ENCODE measurements around the gene ABAT. TPM values are rescaled to one million over a fixed set of nuclear protein-coding genes. Genes with fewer than 3 reads are reported as not detected.
"Not testable (repeated sequence)": the region's sequence is repeated elsewhere in the genome, so short reads cannot be mapped to it uniquely, and the experiment has no call there.

The ABAT gene
- polyA plus RNA-seq, 12 donors = 13.2 to 32.8 (median 19.9) TPM; not detected in 1

GRCh38 chr16:8647721-8648318, 26.6 kb upstream of the ABAT start:
- DNase-seq = no peak

DNA sequence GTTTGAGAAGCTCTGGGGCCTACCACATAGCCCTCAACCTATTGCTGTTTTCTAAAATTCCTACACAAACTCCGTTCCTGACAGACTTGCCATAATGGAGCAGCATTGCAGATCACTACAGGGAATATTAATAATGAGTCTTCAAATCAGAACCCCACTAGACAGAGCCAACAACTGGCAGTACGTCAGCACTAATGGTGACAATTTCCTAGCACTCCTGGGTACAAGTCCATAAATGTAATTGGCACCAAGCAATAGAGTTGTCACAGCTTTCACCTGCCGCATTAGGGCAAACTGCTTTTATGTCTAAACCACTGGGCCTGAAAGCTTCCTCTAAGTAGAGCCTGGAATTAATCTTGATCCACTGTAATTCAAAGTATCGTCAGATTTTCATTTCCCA, 25.5 kb upstream of the ABAT start:
- DNase-seq = no peak

GRCh38 chr16:8649829-8650554, 24.4 kb upstream of the ABAT start:
- DNase-seq = no peak

GRCh38 chr16:8651958-8652357, 22.5 kb upstream of the ABAT start:
- DNase-seq = not testable (repeated sequence)

- DNase-seq = no peak
Measured at GRCh38 chr16:8655184-8655717, 19.2 kb upstream of the ABAT start.

DNA sequence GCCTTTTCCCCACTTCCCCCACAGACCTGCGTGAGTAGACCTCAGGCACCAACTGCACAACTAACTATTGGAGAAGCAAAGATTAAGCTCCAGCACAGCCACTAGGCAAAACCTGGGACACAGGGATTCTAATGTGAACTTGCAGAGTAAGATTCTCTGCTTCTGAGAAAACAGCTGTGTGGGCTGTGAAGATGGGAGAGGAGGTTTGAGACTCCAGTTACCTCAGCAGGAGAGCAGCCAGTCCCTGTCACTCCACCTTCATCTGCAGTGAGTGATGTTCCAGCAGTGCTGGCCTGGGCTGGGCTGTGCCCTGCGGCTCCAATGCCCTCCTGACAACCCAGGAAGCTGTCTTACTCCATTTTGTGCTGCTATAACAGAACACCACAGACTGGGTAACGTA, 18.0 kb upstream of the ABAT start:
- DNase-seq = no peak

DNA sequence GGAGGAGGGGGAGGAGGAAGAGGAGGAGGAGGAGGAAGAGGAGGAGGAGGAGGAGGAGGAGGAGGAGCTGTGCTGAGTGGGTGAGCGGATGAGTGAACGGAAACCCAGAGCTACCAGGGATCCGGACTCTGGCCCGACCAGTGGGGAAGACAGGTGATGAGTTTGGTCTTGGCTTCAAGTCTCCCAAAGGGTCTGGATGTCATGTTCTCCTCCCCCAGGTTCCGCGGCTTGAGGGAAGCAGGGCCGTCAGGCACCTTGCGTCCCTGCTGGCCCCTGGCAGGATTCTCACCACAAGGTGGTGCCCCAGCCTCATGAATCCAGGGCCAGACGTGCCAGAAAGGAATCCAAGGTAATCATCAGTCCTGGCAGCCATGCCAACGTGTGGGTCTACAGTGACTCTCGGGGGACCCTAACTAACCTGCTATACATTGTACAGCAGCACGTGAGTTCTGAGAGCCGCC, 13.5 kb upstream of the ABAT start:
- DNase-seq = peak; percentile 57

GRCh38 chr16:8661703-8662102, 12.7 kb upstream of the ABAT start:
- DNase-seq = no peak

DNA sequence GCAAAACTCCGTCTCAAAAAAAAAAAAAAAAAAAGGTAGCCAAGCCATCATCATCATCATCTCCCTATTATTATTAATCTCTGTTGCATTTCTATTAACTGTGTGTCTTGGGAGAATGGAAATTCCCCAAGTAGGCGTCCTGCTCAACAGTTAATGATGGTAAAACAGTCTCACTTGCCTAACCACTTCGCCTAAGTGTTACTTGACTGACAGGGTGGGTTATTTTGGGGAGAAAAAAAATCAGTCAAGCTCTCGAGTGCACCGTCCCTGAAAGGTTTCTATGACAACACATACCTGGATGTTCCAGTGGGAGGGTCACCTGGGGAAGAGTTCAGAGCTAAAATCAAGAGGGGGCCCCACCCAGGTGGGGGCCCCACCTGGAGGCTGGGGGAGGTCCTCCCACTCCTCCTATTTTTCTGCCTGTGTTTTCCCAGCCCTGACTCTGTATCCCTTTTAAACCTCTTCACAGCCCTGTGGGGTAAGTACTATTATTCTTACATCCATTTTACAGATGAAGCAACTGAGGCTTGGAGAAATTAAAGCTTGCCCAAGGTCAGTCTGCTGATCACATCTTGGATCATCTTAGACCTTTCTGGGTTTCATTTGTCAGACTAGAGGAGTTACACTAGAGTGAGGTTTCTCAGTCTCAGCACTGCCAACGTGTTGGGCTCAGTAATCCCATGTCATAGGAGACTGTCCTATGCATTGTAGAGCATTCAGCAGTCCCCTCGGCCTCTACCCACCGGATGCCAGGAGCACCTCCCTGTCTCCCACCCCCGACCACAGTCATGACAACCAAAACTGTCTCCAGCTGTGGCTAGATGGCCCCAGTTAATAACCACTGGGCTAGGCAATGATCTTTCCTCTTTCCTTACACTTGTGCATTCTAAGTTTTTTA, 11.0 kb upstream of the ABAT start:
- no peak for DNase-seq

- no peak for DNase-seq
Measured at GRCh38 chr16:8665529-8665928, 8.9 kb upstream of the ABAT start.

DNA sequence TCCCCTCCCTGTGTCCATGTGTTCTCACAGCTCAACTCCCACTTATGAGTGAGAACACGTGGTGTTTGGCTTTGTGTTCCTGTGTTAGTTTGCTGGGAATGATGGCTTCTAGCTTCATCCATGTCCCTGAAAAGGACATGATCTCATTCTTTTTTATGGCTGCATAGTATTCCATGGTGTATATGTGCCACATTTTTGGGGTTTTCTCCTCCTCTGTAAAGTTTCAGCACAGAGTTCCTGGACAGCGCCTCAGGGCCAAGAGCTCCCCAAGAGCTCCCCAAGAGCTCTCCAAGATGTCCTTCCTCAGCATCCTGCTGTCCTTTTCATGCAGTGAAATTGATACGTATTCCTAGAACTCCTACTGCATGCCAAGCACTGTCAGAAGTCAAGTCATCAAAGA, 6.9 kb upstream of the ABAT start:
- no peak for DNase-seq

GRCh38 chr16:8668113-8668512, 6.3 kb upstream of the ABAT start:
- no peak for DNase-seq

DNA sequence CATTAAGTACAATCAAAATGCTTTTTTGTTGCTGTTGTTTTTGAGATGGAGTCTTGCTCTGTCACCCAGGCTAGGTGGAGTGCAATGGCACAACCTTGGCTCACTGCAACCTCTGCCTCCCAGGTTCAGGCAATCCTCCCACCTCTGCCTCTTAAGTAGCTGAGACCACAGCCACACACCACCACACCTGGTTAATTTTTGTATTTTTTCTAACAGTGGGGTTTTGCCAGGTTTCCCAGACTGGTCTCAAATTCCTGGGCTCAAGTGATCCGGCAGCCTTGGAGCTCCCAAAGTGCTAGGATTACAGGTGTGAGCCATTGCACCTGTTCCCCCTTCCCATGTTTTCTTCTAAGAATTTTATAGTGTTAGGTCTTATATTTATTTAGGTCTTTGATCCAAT, 4.9 kb upstream of the ABAT start:
- DNase-seq = no peak

- DNase-seq = no peak
Measured at GRCh38 chr16:8670014-8670560, 4.3 kb upstream of the ABAT start.

- DNase-seq = no peak
Measured at GRCh38 chr16:8673611-8674412, 605 bp upstream of the ABAT start.

DNA sequence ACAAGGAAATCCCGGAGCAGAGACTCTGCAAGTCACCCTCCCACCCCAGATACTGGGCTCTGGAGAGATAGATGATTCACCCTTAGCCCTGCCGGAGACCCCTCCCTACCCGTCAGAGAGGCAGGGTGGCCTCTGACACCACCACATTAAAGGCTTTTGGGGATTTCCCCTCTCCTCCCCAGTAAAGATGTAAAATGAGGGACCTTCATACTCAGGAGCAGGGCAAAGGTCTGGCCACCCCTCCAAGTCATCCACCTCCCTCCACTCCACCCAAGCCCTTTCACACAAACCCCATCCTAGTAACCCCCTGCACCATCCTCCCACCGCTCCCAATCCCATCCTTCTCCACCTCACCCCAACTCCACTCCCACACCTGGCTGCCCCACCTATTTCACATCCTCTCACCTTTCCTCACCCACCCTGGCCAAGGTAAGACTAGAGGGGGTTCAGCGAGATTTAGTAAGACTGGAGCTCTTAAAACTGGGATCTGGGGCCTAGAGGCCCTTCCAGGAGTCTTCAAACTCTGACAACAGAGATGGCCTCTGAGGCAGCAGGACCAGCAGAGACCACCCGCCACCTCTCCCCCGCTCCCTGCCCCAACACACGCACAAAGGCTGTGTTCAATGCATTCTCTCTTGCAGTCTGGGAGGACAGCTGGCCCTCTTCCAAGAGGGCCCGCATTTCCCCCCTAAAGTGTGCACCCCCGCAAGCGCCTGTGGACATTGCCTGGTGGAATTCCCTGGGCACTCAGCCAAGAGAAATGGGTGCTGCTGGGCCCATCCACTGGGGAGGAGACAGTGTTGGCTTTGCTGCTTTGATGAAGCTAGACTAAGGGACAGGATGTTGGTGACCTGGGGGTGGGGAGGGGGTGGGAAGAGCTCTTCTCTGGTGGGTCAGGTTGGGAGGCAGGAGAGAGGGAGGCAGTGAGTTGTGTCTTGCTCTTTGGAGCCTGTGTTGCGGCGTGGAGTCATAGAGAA, 1.1 kb downstream of the ABAT start:
- no peak for DNase-seq

GRCh38 chr16:8676160-8676547, 1.7 kb downstream of the ABAT start:
- DNase-seq = no peak

DNA sequence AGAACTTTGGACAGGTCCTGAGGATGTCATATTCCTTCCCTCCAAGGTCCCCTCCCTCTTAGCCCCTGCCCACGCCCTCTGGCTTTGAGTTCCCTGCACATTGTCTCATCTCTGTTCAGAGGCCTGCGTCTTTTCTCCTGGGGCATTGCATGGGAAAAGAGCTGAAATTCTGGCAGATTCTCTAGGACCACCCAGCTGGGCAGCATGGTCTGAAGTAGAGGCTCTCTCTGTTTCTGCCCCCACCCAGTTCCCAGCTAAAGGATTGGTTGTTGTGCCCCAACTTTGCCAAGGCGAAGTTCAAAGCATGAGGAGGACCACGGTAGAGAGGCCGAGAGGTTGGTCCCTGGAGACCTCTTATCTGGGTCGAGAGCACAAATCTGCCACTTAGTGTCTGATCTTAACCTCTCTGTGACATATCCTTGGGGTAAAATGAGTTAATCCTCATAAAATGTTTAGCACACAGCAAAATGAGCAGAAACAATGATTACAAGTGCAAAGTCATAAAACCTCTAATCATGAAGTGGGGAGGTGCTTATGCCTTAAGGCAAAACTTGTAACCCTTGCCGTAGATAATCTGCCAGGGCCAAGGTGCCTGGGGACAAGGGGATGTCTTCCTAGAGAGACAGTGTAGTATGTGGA, 2.4 kb downstream of the ABAT start:
- DNase-seq = no peak

DNA sequence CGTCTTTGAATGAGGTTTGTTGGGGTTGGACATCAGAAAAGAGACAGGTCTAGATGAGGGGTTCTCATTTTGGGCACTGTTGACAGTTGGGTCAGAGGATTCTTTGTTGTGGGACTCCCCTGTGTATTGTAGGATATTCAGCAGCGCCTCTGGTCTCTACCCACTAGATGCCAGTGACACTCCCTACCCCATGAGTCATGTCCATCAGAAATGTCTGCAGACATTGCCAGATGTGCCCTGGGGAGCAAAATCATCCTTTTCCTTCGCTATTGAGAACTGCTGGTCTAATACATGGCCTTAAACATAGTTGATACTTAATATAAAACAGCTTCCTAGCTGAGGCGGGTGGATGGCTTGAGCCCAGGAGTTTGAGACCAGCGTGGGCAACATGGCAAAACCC, 3.1 kb downstream of the ABAT start:
- DNase-seq = no peak
